OCI-LY7 (cell line): Measurements from ENCODE around the gene BLVRB.

Source experiments
- CTCF ChIP-seq: fragments of 200-600 bp; sonication (generic); conservative IDR thresholded peaks from 2 replicates; pipeline ENCODE4 v1.5.1; 2014; ENCODE audit warnings: mild to moderate bottlenecking, antibody characterized with exemption, low read length, moderate library complexity, mixed read lengths
- EZH2phosphoT487 ChIP-seq: fragments of 200-600 bp; sonication (generic); IDR thresholded peaks from 2 replicates; pipeline ENCODE4 v1.6.1; 2018; ENCODE audit warnings: low read depth, borderline replicate concordance, mild to moderate bottlenecking, mixed run types, antibody characterized with exemption, low read length, moderate library complexity, mixed read lengths

GRCh38 chr19:40443131-40443999, 22.2 kb downstream of the BLVRB start:
- TF ChIP-seq CTCF: no peak
- TF ChIP-seq EZH2phosphoT487: no peak
